Measurements from ENCODE around the gene FMN1.
A peak's percentile ranks its signal among the peaks of the same experiment; 100 is the strongest.
"Not testable (repeated sequence)": the region's sequence is repeated elsewhere in the genome, so short reads cannot be mapped to it uniquely, and the experiment has no call there.

The FMN1 gene

DNA sequence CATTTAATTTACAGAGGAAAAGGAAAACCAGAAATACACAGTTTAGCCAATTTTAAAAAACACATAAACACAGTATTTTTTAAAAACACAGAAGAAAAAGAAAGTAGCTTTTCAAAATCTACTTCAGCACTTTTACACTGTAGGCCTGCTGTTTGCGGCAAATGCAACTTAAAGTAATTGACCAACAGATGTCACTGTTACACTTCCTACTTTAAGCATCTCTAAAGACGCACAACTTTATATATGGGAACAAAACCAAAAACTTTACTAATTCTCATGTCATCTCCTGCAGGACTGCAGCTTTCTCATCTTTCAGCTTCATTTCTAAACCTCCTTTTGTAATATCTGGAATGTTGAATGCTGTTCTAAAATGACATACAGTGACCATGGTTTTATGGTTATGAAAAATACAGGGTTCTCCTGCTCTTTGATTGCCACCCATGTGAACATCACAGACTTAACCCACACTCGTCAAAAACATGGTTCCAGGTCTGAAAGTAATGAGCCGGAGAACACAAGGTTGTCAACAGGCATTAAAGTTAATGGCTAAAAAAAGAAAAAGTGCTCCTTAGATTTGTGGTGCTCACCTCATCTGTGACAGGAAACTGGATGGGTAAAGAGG is 107.9 kb downstream of the FMN1 start:
- Histone ChIP-seq H3K27me3 (no peaks in the 10 kb centered on the region), H3K9ac (no peak overlapping the region), H3K27ac (no peak overlapping the region), H4K20me1 (no peaks in the 10 kb centered on the region), H3K9me3 (no peaks in the 10 kb centered on the region), H3K4me2 (no peak overlapping the region), H3K4me1 (no peaks in the 10 kb centered on the region), H3K36me3 (no peaks in the 10 kb centered on the region), H3K4me3 (no peak overlapping the region)
- TF ChIP-seq Cebpa-rat (IDR thresholded peaks at IDR 0.05), result no peak

DNA sequence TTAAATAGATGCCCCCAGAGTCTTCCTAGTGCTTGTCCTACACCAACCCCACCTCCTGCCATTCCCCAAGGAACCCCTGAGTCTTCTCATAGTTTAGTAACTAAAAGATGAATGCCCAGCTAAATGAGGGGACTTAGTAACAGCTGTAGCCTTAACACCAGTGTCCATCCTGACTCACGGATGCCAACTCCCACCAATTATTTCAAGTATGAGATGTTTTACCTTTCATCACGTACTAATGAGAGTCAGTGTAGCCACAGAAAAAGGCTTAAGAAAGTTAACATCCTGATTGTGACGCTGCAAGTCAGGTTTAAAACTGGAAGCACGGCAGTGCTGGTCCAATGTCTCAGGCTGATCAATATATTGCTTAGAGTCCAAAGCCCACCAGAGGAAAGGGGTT is 109.9 kb downstream of the FMN1 start:
- no peaks in the 10 kb centered on the region for H3K9me3 ChIP-seq
- no peak for TF ChIP-seq Cebpa-rat (IDR thresholded peaks at IDR 0.05)
- no peaks in the 10 kb centered on the region for H4K20me1 ChIP-seq
- H3K27ac ChIP-seq, result no peak overlapping the region
- no peaks in the 10 kb centered on the region for H3K27me3 ChIP-seq
- no peak overlapping the region for H3K9ac ChIP-seq
- H3K4me1 ChIP-seq, result no peaks in the 10 kb centered on the region
- H3K4me2 ChIP-seq, result no peak overlapping the region
- no peaks in the 10 kb centered on the region for H3K36me3 ChIP-seq
- no peak overlapping the region for H3K4me3 ChIP-seq

GRCh38 chr15:33083232-33084081 is 111.1 kb downstream of the FMN1 start:
- H3K4me1 ChIP-seq, result no peaks in the 10 kb centered on the region
- H3K27me3 ChIP-seq, result no peaks in the 10 kb centered on the region
- no peak overlapping the region for H3K4me3 ChIP-seq
- TF ChIP-seq Cebpa-rat (IDR thresholded peaks at IDR 0.05), result no peak
- no peak overlapping the region for H3K27ac ChIP-seq
- H4K20me1 ChIP-seq, result no peaks in the 10 kb centered on the region
- H3K9ac ChIP-seq, result no peak overlapping the region
- H3K9me3 ChIP-seq, result no peaks in the 10 kb centered on the region
- no peaks in the 10 kb centered on the region for H3K36me3 ChIP-seq
- no peak overlapping the region for H3K4me2 ChIP-seq

DNA sequence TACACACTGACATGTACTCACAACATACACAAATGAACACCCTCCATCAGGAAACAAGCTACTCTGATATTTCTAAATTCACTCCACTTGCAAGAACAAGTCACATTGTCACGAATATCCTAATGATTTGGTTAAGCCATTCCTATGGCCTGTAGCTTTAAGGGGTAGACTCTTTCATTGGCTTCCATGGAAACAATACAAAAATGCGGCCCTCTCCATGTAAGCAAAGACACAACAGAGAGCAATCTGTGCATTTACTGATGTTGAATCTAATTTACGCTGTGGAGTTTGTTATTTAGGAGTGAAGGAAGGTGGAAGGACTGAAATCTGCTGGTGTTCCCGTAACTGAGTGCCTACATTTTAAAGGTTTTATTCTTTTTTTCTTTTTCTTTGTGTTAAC is 114.5 kb downstream of the FMN1 start:
- H3K27me3 ChIP-seq, result no peaks in the 10 kb centered on the region
- H3K4me1 ChIP-seq, result peaks cover 11% of the 10 kb centered on the region
- no peaks in the 10 kb centered on the region for H3K9me3 ChIP-seq
- H4K20me1 ChIP-seq, result no peaks in the 10 kb centered on the region
- no peak overlapping the region for H3K4me2 ChIP-seq
- TF ChIP-seq Cebpa-rat (IDR thresholded peaks at IDR 0.05), result no peak
- H3K9ac ChIP-seq, result no peak overlapping the region
- no peak overlapping the region for H3K27ac ChIP-seq
- no peak overlapping the region for H3K4me3 ChIP-seq
- H3K36me3 ChIP-seq, result no peaks in the 10 kb centered on the region

DNA sequence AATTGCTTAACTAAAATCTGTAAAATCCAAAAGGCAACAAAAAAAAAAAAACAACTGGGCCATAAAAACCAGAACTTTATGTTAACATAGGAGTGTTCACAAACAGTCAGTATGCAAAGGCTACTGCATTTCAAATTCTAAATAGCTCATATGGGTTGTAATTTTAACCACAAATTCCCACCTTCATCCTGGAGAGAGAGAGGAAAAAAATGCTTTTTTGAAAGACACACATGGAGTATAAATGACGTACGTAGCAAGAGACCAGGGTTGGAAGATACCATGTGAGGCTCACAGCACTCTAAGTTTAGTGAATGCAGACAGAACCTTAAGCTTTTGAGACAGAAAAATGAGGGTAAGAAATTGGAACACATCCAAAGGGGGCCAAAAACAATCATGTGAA is 115.9 kb downstream of the FMN1 start:
- Histone ChIP-seq H3K4me1 (peaks cover 11% of the 10 kb centered on the region), H3K4me3 (no peak overlapping the region), H3K4me2 (no peak overlapping the region), H3K36me3 (no peaks in the 10 kb centered on the region), H3K9me3 (no peaks in the 10 kb centered on the region), H3K27ac (no peak overlapping the region), H3K27me3 (no peaks in the 10 kb centered on the region), H4K20me1 (no peaks in the 10 kb centered on the region), H3K9ac (no peak overlapping the region)
- TF ChIP-seq Cebpa-rat (IDR thresholded peaks at IDR 0.05), result no peak

- H3K27me3 ChIP-seq, result no peaks in the 10 kb centered on the region
- H3K4me2 ChIP-seq, result peak overlapping the region; percentile 38
- no peaks in the 10 kb centered on the region for H3K9me3 ChIP-seq
- no peaks in the 10 kb centered on the region for H4K20me1 ChIP-seq
- H3K4me3 ChIP-seq, result no peak overlapping the region
- H3K27ac ChIP-seq, result no peak overlapping the region
- peaks cover 11% of the 10 kb centered on the region for H3K4me1 ChIP-seq
- TF ChIP-seq Cebpa-rat (IDR thresholded peaks at IDR 0.05), result no peak
- no peak overlapping the region for H3K9ac ChIP-seq
- no peaks in the 10 kb centered on the region for H3K36me3 ChIP-seq
Measured at GRCh38 chr15:33076937-33077336, 117.6 kb downstream of the FMN1 start.

DNA sequence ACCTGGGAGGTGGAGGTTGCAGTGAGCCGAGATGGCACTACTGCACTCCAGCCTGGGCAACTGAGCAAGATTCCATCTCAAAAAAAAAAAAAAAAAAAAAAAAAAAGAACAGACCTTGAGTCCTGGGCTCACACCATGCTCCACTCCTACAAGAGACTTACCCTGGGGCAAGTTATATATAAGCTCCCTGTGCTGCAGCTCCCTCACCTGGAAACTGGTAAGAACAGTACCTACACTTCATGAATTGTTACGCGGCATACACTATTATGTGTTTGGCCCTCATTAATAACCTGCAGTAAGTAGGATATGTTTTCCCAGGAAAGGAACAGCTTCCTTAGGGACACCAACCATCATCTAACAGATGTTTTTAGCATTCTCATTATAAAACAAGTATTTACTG is 119.6 kb downstream of the FMN1 start:
- Histone ChIP-seq H4K20me1 (no peaks in the 10 kb centered on the region), H3K4me3 (no peak overlapping the region), H3K4me2 (no peak overlapping the region), H3K4me1 (peaks cover 11% of the 10 kb centered on the region), H3K27me3 (no peaks in the 10 kb centered on the region), H3K9me3 (no peaks in the 10 kb centered on the region), H3K9ac (no peak overlapping the region), H3K27ac (no peak overlapping the region), H3K36me3 (no peaks in the 10 kb centered on the region)
- TF ChIP-seq Cebpa-rat (IDR thresholded peaks at IDR 0.05), result no peak

DNA sequence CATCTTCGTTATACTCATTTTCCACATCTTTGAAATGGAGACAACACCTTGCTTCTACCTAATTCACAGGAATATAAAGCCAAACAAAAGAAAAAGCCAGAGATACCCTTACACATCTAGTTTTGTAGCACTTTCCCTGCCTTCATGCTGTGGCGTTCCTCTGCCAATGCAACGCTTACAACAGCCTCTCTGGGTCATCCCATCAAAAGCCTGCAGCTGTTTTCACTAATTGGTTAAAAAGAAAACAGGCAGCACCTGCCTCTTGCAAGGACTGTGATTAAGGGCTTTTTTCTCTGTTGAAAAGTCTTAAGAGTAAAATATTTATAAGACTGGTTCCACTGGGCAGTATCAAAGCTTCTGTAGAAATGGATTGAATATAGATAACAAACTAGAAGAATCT is 120.3 kb downstream of the FMN1 start:
- Histone ChIP-seq H3K27ac (no peak overlapping the region), H3K4me2 (no peak overlapping the region), H3K4me1 (peaks cover 11% of the 10 kb centered on the region), H3K36me3 (no peaks in the 10 kb centered on the region), H3K9ac (no peak overlapping the region), H3K27me3 (no peaks in the 10 kb centered on the region), H3K9me3 (no peaks in the 10 kb centered on the region), H3K4me3 (no peak overlapping the region), H4K20me1 (no peaks in the 10 kb centered on the region)
- TF ChIP-seq Cebpa-rat (IDR thresholded peaks at IDR 0.05), result no peak

DNA sequence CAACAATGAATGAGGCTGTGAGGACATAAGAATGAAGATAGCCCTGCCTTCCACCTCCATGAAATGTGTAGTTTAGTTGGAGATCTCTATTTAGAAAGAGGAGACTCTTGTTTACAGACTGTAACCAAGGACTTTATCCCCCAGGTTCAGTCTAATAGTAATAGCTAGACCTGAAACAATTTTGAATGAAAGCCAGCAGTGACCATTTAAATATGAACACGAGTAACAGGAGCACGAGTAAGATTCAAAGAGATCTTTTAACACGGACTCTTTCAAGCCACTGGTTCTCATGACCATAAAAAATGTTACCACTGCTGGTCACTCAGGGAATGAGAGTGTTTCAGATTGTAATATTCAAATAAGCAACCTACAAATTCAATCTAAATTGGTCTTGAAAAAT is 123.1 kb downstream of the FMN1 start:
- TF ChIP-seq Cebpa-rat (IDR thresholded peaks at IDR 0.05), result no peak
- Histone ChIP-seq H3K4me2 (no peak overlapping the region), H3K4me3 (no peak overlapping the region), H3K4me1 (peaks cover 24% of the 10 kb centered on the region), H3K27ac (no peak overlapping the region), H3K27me3 (no peaks in the 10 kb centered on the region), H3K36me3 (no peaks in the 10 kb centered on the region), H4K20me1 (no peaks in the 10 kb centered on the region), H3K9me3 (no peaks in the 10 kb centered on the region), H3K9ac (no peak overlapping the region)

DNA sequence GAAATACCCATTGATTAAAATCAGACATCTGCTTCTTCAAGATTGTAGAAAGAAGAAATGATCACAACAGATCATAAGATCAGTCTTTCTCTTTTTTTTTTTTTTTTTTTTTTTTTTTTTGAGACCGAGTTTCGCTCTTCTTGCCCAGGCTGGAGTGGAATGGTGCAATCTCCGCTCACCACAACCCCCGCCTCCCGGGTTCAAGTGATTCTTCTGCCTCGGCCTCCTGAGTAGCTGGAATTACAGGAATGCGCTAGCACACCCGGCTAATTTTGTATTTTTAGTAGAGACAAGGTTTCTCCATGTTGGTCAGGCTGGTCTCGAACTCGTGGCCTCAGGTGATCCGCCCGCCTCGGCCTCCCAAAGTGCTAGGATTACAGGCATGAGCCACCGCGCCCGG is 124.6 kb downstream of the FMN1 start:
- not testable (repeated sequence) for H3K4me2 ChIP-seq, H3K27ac ChIP-seq, H3K9ac ChIP-seq, H3K4me3 ChIP-seq, H3K36me3 ChIP-seq, H3K9me3 ChIP-seq, H4K20me1 ChIP-seq, H3K27me3 ChIP-seq
- H3K4me1 ChIP-seq, result peaks cover 22% of the 10 kb centered on the region

Measured in BLaER1 (cell line).